NCI-H2171 treated with DMSO at 0.1 percent for 48 hours (cell line): ENCODE measurements around the gene SLC1A7.
A peak's percentile ranks its signal among the peaks of the same experiment; 100 is the strongest.

Experiments
- DNase-seq: peaks from one replicate; lab custom pipeline; 2025; lab: John Stamatoyannopoulos, UW

Gene SLC1A7

GRCh38 chr1:53133261-53134041 lies 9.0 kb downstream of the SLC1A7 start:
- DNase-seq, result no peak

- no peak for DNase-seq
These were observed 10.3 kb downstream of the SLC1A7 start for GRCh38 chr1:53132176-53132575.

- DNase-seq, result no peak
These were observed 10.9 kb downstream of the SLC1A7 start for GRCh38 chr1:53131590-53131938.

- DNase-seq, result no peak
These were observed 11.4 kb downstream of the SLC1A7 start for GRCh38 chr1:53130878-53131589.

- DNase-seq, result no peak
These were observed 11.9 kb downstream of the SLC1A7 start for GRCh38 chr1:53130598-53130877.

- DNase-seq, result no peak
These were observed 12.4 kb downstream of the SLC1A7 start for GRCh38 chr1:53129891-53130597.

- no peak for DNase-seq
These were observed 14.0 kb downstream of the SLC1A7 start for GRCh38 chr1:53128401-53128800.

- no peak for DNase-seq
These were observed 14.9 kb downstream of the SLC1A7 start for GRCh38 chr1:53127546-53127945.

- DNase-seq, result no peak
These were observed 15.9 kb downstream of the SLC1A7 start for GRCh38 chr1:53126495-53126894.

- DNase-seq, result no peak
These were observed 16.6 kb downstream of the SLC1A7 start for GRCh38 chr1:53125623-53126360.

GRCh38 chr1:53125122-53125521 lies 17.3 kb downstream of the SLC1A7 start:
- DNase-seq, result no peak

- no peak for DNase-seq
These were observed 18.8 kb downstream of the SLC1A7 start for GRCh38 chr1:53123453-53124140.

- no peak for DNase-seq
These were observed 19.5 kb downstream of the SLC1A7 start for GRCh38 chr1:53122961-53123413.

GRCh38 chr1:53122201-53122885 lies 20.1 kb downstream of the SLC1A7 start:
- DNase-seq, result peak; percentile 24

- DNase-seq, result peak; percentile 94
These were observed 20.9 kb downstream of the SLC1A7 start for GRCh38 chr1:53121319-53122172.

- peak; percentile 37 for DNase-seq
These were observed 21.8 kb downstream of the SLC1A7 start for GRCh38 chr1:53120659-53121058.

- DNase-seq, result no peak
These were observed 24.6 kb downstream of the SLC1A7 start for GRCh38 chr1:53117836-53118235.

- DNase-seq, result no peak
These were observed 25.4 kb downstream of the SLC1A7 start for GRCh38 chr1:53116933-53117600.

GRCh38 chr1:53116307-53116810 lies 26.1 kb downstream of the SLC1A7 start:
- no peak for DNase-seq
